OCI-M1 (cell line): ENCODE results near the gene ABLIM3.

Experiments used
- DNase-seq: peaks from one replicate; lab custom pipeline; 2025; lab: John Stamatoyannopoulos, UW

Gene ABLIM3

GRCh38 chr5:149309354-149309753 lies 168.1 kb downstream of the ABLIM3 start:
- no peak for DNase-seq
